COLO668 (cell line): Measurements from ENCODE around the gene MYOF.

Experiments
- DNase-seq: peaks from one replicate; lab custom pipeline; 2025; ENCODE audit not compliant: unreplicated experiment; lab: John Stamatoyannopoulos, UW

MYOF gene

GRCh38 chr10:93482145-93482834 lies at the start of gene MYOF:
Gene MYOF, minus strand, starts transcription at chr10:93482334. Its CDS starts 140 bp downstream, at chr10:93482194.
- DNase-seq = peak; percentile 20

DNA sequence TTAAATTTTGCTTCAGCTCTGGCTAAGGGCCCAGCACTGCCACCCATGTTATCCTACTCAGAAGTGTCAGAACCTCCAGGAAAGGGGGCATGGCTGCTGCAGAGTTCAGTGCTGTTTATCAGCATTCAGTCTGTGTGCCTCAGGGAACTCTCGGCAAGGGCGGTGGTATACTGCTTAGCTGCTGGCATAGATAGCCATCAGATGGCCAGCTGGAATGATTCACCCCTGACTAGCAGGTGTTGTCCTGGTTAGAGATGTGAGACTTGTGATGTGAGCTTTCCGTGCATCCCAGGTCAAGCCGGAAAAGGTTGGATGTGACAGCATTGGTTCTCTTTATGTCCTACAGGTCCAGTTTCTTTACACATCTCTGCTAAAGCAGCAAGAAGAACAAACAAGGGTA lies 36.4 kb upstream of the MYOF start:
- no peak for DNase-seq

GRCh38 chr10:93516006-93516380 lies 33.9 kb upstream of the MYOF start:
- no peak for DNase-seq

- DNase-seq = no peak
These were observed 33.2 kb upstream of the MYOF start for GRCh38 chr10:93515071-93516005.

- DNase-seq = no peak
These were observed 32.4 kb upstream of the MYOF start for GRCh38 chr10:93514521-93514920.

- no peak for DNase-seq
These were observed 31.0 kb upstream of the MYOF start for GRCh38 chr10:93513091-93513490.

DNA sequence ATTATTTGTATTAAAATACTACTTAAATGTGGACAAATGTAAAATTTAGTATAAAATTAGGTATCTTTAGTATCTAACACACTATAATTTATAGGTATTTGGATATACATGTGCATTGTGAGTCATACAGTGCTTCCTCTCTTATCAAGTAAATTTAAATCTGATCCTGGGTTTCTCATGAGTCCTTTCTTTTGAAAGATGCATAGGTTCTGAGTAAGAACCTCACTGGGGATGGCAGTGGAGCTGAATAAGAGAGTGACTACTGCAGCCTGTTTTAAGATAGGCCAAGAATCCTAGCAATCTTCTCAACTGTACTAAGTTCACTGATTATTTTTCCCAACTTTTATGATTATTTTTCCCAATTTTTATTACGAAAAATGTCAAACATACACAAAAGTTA lies 30.4 kb upstream of the MYOF start:
- DNase-seq = no peak

DNA sequence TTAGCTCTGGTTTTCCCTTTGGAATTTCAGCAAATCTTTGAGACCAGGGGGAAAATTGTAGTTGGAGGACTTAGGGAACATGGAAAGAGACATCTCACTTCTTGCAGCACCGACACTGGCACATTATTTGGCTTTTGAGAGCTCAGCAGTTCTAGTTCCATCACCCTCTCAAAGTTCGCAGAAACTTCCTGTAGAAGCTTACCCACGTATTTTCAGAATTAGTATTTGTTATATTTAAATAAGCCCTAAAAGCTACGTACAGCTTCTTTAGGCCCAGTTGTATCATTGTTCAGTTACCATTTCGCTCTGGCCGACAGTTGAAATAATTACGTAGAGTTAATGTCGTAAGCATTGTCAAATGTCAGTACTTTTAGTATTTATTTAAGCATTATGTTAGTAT lies 27.7 kb upstream of the MYOF start:
- DNase-seq = no peak

GRCh38 chr10:93505075-93505474 lies 22.9 kb upstream of the MYOF start:
- DNase-seq = no peak

GRCh38 chr10:93503075-93503474 lies 20.9 kb upstream of the MYOF start:
- DNase-seq = no peak

GRCh38 chr10:93501650-93502049 lies 19.5 kb upstream of the MYOF start:
- DNase-seq = no peak

GRCh38 chr10:93498166-93498565 lies 16.0 kb upstream of the MYOF start:
- DNase-seq = no peak

DNA sequence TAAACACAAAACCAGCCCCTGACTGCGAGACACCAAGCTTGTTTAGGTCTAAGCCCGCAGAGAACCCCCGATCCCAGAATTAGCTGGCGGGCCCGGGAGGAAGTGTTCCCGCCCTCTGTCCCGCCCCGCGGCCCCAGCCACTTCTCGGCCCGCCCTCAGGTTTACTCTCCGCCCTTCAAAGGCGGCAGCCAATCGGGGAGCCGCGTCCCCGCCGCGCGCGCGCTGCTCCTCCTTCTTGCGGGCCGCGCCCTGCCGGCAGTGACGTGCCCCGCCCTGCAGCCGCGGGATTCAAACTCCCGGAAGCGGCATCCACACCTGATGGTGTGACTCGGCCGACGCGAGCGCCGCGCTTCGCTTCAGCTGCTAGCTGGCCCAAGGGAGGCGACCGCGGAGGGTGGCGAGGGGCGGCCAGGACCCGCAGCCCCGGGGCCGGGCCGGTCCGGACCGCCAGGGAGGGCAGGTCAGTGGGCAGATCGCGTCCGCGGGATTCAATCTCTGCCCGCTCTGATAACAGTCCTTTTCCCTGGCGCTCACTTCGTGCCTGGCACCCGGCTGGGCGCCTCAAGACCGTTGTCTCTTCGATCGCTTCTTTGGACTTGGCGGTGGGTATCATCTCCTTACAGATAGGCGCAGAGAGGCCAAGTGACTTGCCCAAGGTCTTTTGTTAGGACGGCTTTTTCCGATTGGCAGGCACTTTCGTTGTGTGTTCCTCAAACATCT lies 14.3 kb upstream of the MYOF start, which contains the start of gene CEP55:
Gene CEP55 (plus strand): TSS at position 291 of the 720 bp plus-strand sequence. CDS start 3,440 bp downstream, outside the sequence.
- DNase-seq = peak; percentile 94

DNA sequence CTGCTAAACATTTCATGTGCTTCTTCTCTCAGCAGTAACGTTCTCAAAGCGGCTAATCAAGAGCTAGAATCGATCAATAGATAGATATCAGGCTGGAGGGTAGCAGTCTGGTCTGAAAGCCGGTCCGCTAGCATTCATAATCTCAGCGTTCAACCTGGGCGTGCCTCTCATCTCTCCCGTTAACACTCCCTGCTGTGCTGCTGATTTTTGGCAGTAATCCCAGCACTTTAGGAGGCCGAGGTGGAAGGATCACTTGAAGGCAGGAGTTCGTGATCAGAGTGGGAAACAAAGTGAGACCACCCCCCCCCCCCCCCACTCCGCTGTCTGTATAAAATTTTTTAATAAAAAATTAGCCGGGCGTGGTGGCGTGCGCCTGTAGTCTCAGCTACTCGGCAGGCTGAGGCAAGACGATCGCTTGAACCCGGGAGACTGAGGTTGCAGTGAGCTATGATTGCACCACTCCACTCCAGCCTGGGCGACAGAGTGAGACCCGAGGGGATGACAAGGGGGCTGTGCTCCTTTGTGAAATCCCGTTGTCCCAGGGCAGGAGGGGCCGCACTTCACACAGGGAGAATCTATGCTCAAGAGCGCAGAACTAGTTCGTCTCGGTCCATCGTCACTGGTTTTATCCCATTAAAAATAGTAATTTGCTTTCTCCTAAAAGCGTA lies 13.7 kb upstream of the MYOF start:
- peak; percentile 15 for DNase-seq

DNA sequence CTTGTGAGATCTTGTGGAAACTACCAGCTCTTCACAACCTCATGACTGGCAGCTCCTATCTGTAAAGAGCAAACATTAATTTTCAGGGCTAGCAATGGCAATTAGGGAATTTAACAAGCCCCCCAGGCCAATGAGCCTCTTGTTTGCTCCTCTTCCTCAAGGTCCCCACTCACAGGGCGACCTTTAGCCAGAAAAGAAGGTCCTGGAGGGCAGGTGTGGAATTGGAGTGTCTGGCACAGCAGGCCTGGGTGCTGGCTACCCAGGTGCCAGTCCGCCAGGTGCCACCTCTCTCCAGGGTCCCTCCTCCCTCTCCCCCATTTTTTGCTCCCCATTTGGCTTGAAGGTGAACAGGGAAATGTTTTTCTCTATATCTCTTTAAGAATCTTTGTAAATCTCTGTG lies 12.4 kb upstream of the MYOF start:
- DNase-seq = no peak

GRCh38 chr10:93493162-93493561 lies 11.0 kb upstream of the MYOF start:
- DNase-seq = no peak

GRCh38 chr10:93491602-93492121 lies 9.5 kb upstream of the MYOF start:
- DNase-seq = no peak

- DNase-seq = no peak
These were observed 6.9 kb upstream of the MYOF start for GRCh38 chr10:93488956-93489528.

GRCh38 chr10:93485690-93486089 lies 3.6 kb upstream of the MYOF start:
- DNase-seq = no peak

- DNase-seq = no peak
These were observed 443 bp downstream of the MYOF start for GRCh38 chr10:93481637-93482144.
